ENCODE measurements around the gene PARL.
"Not testable (repeated sequence)": the region's sequence is repeated elsewhere in the genome, so short reads cannot be mapped to it uniquely, and the experiment has no call there.

PARL gene

GRCh38 chr3:183904833-183905780, 20.4 kb upstream of the PARL start:
- no peak for DNase-seq (ENCODE audit: low read depth in 2 of 2)

GRCh38 chr3:183898028-183898431, 13.3 kb upstream of the PARL start:
- no peak for DNase-seq (ENCODE audit: low read depth in 2 of 2)

GRCh38 chr3:183897606-183898005, 12.9 kb upstream of the PARL start:
- no peak for DNase-seq (ENCODE audit: low read depth in 2 of 2)

GRCh38 chr3:183896610-183897009, 11.9 kb upstream of the PARL start:
- DNase-seq (ENCODE audit: low read depth in 2 of 2) = no peak

GRCh38 chr3:183896184-183896583, 11.5 kb upstream of the PARL start:
- no peak for DNase-seq (ENCODE audit: low read depth in 2 of 2)

GRCh38 chr3:183895774-183896173, 11.1 kb upstream of the PARL start:
- DNase-seq (ENCODE audit: low read depth in 2 of 2) = no peak

GRCh38 chr3:183895296-183895695, 10.6 kb upstream of the PARL start:
- no peak for DNase-seq (ENCODE audit: low read depth in 2 of 2)

GRCh38 chr3:183892610-183893214, 8.0 kb upstream of the PARL start:
- no peak for DNase-seq (ENCODE audit: low read depth in 2 of 2)

GRCh38 chr3:183885766-183886165, 1.1 kb upstream of the PARL start:
- DNase-seq (ENCODE audit: low read depth in 2 of 2) = no peak

GRCh38 chr3:183884097-183884426, 618 bp downstream of the PARL start:
- DNase-seq (ENCODE audit: low read depth in 2 of 2) = no peak

GRCh38 chr3:183883291-183884096, 1.2 kb downstream of the PARL start:
- no peak for DNase-seq (ENCODE audit: low read depth in 2 of 2)

- DNase-seq (ENCODE audit: low read depth in 2 of 2) = no peak
These were observed 4.6 kb downstream of the PARL start for GRCh38 chr3:183880121-183880520.

- DNase-seq (ENCODE audit: low read depth in 2 of 2) = no peak
These were observed 5.4 kb downstream of the PARL start for GRCh38 chr3:183879243-183879642.

GRCh38 chr3:183878071-183878470, 6.6 kb downstream of the PARL start:
- DNase-seq (ENCODE audit: low read depth in 2 of 2) = no peak

- not testable (repeated sequence) for DNase-seq (ENCODE audit: low read depth in 2 of 2)
These were observed 7.5 kb downstream of the PARL start for GRCh38 chr3:183877227-183877626.

GRCh38 chr3:183875411-183875810, 9.3 kb downstream of the PARL start:
- DNase-seq (ENCODE audit: low read depth in 2 of 2) = no peak

- DNase-seq (ENCODE audit: low read depth in 2 of 2) = no peak
These were observed 10.8 kb downstream of the PARL start for GRCh38 chr3:183873914-183874313.

- no peak for DNase-seq (ENCODE audit: low read depth in 2 of 2)
These were observed 13.1 kb downstream of the PARL start for GRCh38 chr3:183871541-183871940.

GRCh38 chr3:183870563-183870962, 14.1 kb downstream of the PARL start:
- no peak for DNase-seq (ENCODE audit: low read depth in 2 of 2)

- no peak for DNase-seq (ENCODE audit: low read depth in 2 of 2)
These were observed 15.9 kb downstream of the PARL start for GRCh38 chr3:183868796-183869195.

GRCh38 chr3:183862610-183863009, 22.1 kb downstream of the PARL start:
- DNase-seq (ENCODE audit: low read depth in 2 of 2) = no peak

GRCh38 chr3:183857863-183858262, 26.8 kb downstream of the PARL start:
- DNase-seq (ENCODE audit: low read depth in 2 of 2) = no peak
